GM18909 (cell line): ENCODE measurements around the gene TNIK.

Source experiments
- ATAC-seq: cut with Tn5 transposase; IDR thresholded peaks from one replicate; pipeline ENCODE4 v1.9.1; 2021; ENCODE audit warnings: mild to moderate bottlenecking; ENCODE audit not compliant: unreplicated experiment, poor library complexity

TNIK gene

DNA sequence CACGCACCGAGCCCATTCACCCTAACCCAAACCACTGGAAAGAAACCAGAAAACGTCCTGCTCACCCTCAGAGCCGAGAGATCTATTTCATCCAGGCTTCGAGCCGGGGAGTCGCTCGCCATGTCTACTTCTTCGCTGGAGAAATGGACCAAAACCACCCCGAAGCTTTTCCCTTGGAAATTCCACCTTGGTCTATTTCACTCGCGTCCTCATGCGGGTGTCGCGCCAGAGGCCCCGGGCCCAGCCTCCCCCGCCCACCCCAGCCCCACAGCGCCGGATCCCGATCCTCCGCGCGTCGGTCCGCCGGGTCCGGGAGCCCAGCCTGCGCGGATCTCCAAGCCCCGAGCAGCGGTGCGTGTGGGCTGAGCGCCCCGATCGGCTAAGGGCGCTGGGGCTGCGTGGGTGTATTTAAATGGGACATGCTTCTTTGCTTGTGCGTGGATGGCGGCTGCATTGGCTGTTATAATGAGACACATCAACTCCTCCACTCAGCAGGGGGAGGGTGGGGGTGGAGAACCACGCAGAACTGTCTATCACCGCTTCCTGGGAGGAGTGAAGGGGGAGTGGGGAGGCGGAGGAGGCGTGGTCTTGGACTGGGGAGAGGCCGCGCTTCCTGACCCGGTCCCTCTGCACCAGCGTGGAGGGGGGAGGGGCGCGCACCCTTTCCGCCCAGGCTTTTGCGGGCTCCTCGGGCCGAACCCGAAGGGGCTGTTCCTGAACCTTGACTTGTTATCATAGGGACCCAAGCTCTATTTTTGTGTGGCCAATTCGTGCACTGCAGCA lies at the start of gene TNIK:
TNIK (minus strand) TSS at position 464 of the 783 bp plus-strand sequence; CDS start at position 122, 342 bp downstream.
- ATAC-seq = peak; percentile 74

- ATAC-seq = no peak
Measured at GRCh38 chr3:171508676-171509075, 48.5 kb upstream of the TNIK start.

GRCh38 chr3:171508206-171508605 lies 48.0 kb upstream of the TNIK start:
- ATAC-seq = no peak

- no peak for ATAC-seq
Measured at GRCh38 chr3:171506743-171507319, 46.6 kb upstream of the TNIK start.

DNA sequence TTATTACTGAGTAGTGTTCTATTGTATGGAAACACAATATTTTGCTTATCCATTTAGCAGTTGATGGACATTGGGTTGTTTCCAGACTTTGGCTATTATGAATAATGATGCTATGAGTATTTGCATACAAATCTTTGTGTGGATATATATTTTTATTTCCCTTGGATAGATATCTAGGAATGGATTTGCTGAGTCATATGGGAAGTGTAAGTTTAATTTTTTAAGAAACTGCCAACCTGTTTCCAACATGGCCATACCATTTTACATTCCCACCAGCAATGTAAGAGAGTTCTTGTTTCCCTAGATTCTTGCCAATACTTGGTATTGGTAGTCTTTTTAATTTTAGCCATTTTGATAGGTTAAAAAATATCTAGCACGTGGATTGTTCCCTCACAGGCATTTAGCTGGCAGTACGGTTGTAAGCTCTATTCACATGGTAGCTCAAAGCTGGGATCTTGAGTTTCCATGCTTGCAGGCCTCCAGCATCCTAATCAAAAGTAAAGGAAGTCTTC lies 45.7 kb upstream of the TNIK start:
- no peak for ATAC-seq

DNA sequence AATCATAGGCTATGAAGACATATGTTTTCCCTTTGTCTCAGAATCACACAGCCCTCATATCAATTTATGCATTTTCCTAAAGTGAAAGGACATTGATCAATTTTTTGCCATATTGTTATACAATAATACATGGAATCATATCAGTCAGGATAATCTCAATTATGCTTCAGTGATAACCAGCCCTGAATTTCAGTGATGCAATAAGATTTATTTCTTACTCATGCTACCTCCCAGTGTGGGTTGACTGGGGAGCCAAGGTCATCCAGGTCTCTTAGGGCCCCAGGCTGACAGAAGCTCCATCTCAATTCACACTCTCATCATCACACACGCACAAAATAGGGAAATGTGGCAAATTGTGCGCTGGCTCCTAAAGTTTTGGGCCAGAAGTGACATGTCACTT lies 44.2 kb upstream of the TNIK start:
- no peak for ATAC-seq

DNA sequence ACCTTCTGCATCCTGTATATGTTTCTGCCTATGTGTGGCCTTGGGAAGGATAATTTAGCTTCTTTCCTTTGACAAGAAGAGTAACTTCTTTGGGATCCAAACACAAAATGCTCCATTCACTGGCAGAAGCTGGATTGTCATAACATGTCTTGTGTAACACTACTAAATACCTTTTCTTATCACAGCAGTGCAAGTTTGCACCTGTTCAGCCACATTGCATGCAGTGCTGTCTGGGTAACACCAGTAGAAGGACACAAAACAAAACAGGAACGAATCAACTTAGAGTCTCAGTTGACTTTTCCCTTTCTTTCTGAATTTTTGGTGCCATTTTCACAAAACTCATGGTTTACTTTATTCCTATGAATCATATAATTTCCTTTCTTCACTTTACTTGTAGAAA lies 43.6 kb upstream of the TNIK start:
- no peak for ATAC-seq

- no peak for ATAC-seq
Measured at GRCh38 chr3:171498921-171499320, 38.7 kb upstream of the TNIK start.

DNA sequence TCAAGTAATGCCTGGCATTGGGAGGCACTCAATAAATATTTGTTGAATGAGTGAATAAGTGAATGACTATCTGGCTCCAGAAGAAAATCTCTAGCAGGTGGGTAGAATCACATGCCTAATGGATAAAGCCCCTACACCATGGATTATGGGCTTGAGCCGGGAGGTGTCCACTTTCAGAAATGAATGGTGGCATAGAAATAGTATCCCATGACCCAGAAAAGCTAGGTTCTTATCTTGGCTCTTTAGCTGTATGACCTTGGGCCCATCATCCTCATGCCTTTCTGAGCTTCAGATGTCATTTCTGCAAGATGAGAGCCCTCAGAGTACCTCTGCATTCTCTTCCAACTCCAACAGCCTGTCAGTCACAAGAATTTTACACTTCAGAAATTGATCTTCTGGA lies 37.3 kb upstream of the TNIK start:
- ATAC-seq = no peak

DNA sequence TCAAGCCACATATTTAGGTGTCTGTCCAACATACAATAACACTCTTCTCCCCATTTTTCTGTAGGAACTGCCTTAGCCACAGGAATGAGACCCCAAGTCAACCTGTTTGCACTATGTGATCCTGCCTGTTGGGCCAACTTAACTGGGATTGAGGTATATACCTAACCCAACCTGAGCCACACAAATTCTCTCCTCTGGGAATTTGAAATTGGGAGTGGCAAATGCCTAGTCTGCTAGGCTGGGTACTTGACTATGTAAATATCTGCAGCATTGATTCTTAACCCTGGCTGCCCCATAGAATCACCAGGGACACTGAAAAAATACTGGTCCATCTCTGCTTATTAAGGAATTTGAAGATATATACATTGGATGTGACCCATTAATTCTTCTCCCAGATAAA lies 35.2 kb upstream of the TNIK start:
- ATAC-seq = no peak

- no peak for ATAC-seq
Measured at GRCh38 chr3:171494457-171495109, 34.4 kb upstream of the TNIK start.

DNA sequence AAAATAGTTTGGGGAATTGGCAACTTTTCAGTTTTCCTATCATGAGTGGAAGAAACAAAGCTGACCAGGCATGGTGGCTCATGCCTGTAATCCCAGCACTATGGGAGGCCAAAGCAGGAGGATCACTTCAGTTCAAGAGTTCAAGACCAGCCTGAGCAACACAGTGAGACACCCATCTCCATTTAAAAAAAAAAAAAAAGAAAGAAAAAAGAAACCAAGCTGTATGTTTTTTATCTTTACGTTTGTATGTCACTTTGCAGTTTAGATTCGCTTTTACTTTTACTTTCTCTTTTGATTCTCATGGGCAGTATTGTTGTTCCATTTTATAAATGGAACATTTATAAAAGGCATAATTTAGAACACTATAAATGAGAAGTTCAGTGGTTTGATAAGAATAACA lies 31.2 kb upstream of the TNIK start:
- no peak for ATAC-seq

DNA sequence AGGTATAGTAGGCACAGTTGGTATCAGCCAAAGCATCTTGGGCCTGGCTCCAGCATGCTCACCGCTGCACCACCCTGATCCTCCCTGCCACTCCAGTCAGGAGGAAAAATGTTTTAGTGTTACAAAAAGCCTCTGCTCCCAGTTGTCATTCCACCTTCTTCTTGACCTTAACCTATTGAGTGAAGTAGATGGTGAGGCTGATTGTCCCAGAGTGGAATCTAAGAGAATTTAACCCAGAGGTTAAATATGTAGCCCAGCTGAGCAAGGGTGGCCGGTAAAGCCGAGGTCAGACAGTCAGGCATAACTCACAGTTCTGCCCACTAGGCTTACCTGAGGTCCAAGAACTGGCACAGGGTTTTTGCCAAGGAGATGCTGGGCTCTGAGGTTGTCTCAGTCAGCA lies 30.7 kb upstream of the TNIK start:
- ATAC-seq = no peak

DNA sequence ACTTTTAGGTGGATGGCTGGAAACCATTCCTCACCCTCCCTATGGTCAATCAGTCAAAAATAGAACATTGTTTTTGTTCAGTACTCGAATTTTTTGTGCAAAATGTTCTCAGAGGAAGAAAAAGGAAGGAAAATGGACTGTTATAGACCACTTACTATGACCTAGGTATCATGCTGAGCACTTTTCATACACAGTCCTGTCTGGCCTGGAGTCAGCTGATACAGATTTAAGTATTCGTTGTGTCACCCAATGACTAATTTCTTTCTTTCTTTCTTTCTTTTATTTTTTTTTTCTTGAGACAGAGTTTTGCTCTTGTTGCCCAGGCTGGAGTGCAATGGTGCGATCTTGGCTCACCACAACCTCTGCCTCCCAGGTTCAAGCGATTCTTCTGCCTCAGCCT lies 29.1 kb upstream of the TNIK start:
- ATAC-seq = no peak

- no peak for ATAC-seq
Measured at GRCh38 chr3:171488479-171488878, 28.3 kb upstream of the TNIK start.

DNA sequence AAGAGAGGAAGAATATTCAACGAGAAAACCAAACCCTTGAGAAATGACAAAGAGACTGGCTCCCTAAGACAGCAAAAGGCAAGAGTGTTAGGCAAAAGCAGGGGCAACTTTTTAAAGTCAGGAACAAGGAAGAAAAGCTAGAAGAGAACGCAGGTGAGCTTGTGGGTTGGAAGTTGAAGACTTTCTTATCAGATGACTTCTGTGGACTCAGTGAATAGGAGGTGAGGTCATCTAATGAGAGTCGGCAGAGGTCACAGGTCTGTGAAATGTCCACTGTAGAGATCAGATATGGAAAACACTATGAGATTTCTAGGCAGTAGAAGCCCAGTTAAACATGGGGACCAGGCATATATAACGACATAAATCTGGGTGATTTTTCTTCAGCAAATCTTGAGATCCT lies 27.2 kb upstream of the TNIK start:
- no peak for ATAC-seq

DNA sequence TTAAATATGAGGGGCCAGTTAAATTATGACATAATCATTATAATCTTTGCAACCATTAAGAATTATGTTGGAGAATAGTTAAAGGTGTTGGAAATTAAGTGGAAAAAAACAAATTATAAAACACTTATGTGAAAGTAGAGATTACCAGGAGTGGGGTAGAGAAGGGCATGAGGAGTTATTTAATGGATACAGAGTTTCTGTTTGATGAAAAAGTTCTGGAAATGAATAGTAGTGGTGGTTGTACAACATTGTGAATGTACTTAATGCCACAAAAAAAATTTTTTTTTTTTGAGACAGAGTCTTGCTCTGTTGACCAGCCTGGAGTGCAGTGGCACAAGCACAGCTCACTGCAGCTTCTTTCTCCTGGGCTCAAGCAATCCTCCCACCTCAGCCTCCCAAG lies 25.1 kb upstream of the TNIK start:
- ATAC-seq = no peak

DNA sequence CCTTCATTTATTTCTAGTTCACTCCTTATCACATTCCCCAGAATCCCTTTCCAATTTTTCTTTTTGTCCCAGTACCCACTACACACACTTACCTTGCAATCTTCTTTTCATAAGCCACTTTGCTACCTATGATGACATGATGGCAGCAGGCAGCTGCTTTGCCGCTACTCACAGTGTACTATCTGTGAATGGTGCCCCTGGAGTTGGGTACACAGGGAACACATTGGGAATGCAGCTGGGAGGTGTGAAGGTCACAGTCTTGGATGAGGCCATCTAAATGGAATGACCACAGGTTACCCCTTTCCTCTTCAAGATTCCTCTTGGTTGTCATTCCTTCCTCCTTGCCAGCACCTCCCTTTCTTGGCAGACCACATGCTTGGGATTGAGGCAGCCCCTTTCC lies 20.8 kb upstream of the TNIK start:
- no peak for ATAC-seq

DNA sequence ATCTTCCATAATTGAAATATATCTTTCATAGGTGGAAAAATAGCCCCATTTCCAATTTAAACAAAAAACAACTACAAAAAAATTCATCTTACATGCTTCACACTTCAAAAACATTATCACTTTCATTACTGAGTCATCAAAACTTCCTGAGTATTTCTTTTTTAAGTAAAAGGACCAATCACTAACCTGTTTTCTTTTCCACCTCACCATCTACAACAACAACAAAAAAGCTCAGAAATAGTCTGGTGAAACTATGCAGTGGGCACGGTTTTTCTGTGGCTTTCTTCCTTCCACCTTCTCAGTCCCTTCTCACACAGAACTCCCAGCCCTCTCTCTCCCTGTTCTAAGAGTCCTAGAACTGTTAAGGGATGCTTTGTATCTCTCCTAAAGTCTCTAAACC lies 20.3 kb upstream of the TNIK start:
- peak; percentile 83 for ATAC-seq

DNA sequence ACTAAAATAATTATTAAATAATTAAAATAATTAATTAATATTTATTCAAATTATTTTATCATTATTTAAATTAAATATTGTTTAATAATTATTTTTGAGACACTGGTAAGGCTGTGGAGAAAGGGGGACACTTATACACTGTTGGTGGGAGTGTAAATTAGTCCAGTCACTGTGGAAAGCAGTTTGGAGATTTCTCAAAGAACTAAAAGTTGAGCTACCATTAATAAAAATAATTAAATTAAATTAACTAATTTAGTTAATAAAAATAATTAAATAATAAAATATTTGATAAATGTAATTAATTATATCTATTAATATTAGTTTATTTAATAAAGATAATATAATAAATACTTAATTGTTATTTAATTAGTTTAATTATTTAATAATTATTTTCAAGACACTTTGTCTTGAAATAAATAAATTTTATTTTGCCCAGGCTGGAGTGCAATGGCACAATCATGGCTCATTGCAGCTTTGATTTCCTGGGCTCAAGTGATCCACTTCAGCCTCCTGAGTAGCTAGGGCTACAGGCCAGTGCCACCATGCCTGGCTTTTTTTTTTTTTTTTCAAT lies 16.4 kb upstream of the TNIK start:
- ATAC-seq = no peak

DNA sequence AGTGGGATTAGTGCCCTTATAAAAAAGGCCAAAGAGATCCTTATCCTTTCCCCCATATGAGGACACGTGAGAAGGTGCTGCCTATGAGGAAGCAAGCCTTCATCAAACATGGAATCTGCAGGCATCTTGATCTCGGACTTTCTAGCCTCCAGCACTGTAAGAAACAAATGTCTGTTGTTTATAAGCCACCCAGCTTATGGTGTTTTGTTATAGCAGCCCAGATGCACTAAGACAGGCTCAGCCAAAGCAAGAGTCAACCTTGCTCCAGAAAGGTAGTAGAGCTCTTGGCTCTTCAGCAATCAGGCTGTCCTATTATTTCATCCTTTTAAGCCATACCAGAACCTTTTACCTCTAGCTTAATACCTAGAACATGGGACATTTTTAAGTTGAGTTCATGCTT lies 12.3 kb upstream of the TNIK start:
- no peak for ATAC-seq
